GM19372 (cell line): ENCODE results near the gene SLC13A3.
"Not testable (repeated sequence)": the region's sequence is repeated elsewhere in the genome, so short reads cannot be mapped to it uniquely, and the experiment has no call there.

Experiments used
- ATAC-seq: cut with Tn5 transposase; IDR thresholded peaks from one replicate; pipeline ENCODE4 v1.9.1; 2021; ENCODE audit warnings: mild to moderate bottlenecking, low read depth, moderate library complexity; ENCODE audit not compliant: unreplicated experiment

SLC13A3 gene

GRCh38 chr20:46682063-46682821 is 31.0 kb upstream of the SLC13A3 start:
- ATAC-seq = no peak

- ATAC-seq = no peak
Observed at GRCh38 chr20:46681032-46681854, 30.0 kb upstream of the SLC13A3 start.

- no peak for ATAC-seq
Observed at GRCh38 chr20:46680684-46681031, 29.4 kb upstream of the SLC13A3 start.

GRCh38 chr20:46678516-46678915 is 27.3 kb upstream of the SLC13A3 start:
- ATAC-seq = no peak

GRCh38 chr20:46677608-46678007 is 26.3 kb upstream of the SLC13A3 start:
- no peak for ATAC-seq

- not testable (repeated sequence) for ATAC-seq
Observed at GRCh38 chr20:46676649-46677316, 25.5 kb upstream of the SLC13A3 start.

GRCh38 chr20:46674253-46675083 is 23.2 kb upstream of the SLC13A3 start:
- ATAC-seq = no peak

- ATAC-seq = no peak
Observed at GRCh38 chr20:46673394-46674252, 22.4 kb upstream of the SLC13A3 start.

- ATAC-seq = no peak
Observed at GRCh38 chr20:46672543-46673148, 21.4 kb upstream of the SLC13A3 start.

GRCh38 chr20:46671866-46672542 is 20.7 kb upstream of the SLC13A3 start:
- no peak for ATAC-seq

GRCh38 chr20:46670585-46671584 is 19.6 kb upstream of the SLC13A3 start:
- no peak for ATAC-seq

- ATAC-seq = no peak
Observed at GRCh38 chr20:46670228-46670584, 18.9 kb upstream of the SLC13A3 start.

- no peak for ATAC-seq
Observed at GRCh38 chr20:46666818-46667515, 15.7 kb upstream of the SLC13A3 start.

- no peak for ATAC-seq
Observed at GRCh38 chr20:46666306-46666705, 15.0 kb upstream of the SLC13A3 start.

GRCh38 chr20:46665602-46666001 is 14.3 kb upstream of the SLC13A3 start:
- no peak for ATAC-seq

GRCh38 chr20:46663531-46663930 is 12.3 kb upstream of the SLC13A3 start:
- no peak for ATAC-seq

- no peak for ATAC-seq
Observed at GRCh38 chr20:46661659-46662058, 10.4 kb upstream of the SLC13A3 start.
